ENCODE measurements around the gene ARHGAP44. TPM values are rescaled to one million over a fixed set of nuclear protein-coding genes. Genes with fewer than 3 reads are reported as not detected.
A peak's percentile ranks its signal among the peaks of the same experiment; 100 is the strongest.

Gene ARHGAP44
- total RNA-seq, 1 donor from 2014 or later: 39.0 TPM

- peaks cover 17% of the 10 kb centered on the region for H3K36me3 ChIP-seq
- H3K4me3 ChIP-seq: no peak overlapping the region
- no peaks in the 10 kb centered on the region for H3K27me3 ChIP-seq (ENCODE audit: low read depth)
- ATAC-seq: peak in 1 of 2 donors; percentile 30
- H3K9me3 ChIP-seq: no peaks in the 10 kb centered on the region
- TF ChIP-seq CTCF (IDR thresholded peaks at IDR 0.05): no peak
- no peaks in the 10 kb centered on the region for H3K4me1 ChIP-seq
- no peak for DNase-seq
- H3K27ac ChIP-seq: no peak overlapping the region
- intact Hi-C loops (cut with DNase I): no loop called here
Observed at GRCh38 chr17:12963505-12963904, 174.2 kb downstream of the ARHGAP44 start.

GRCh38 chr17:12964162-12964561 is 174.9 kb downstream of the ARHGAP44 start:
- intact Hi-C loops (cut with DNase I): no loop called here
- Histone ChIP-seq H3K36me3 (peaks cover 13% of the 10 kb centered on the region), H3K4me3 (no peak overlapping the region), H3K27ac (no peak overlapping the region), H3K4me1 (no peaks in the 10 kb centered on the region), H3K27me3 (ENCODE audit: low read depth) (no peaks in the 10 kb centered on the region), H3K9me3 (no peaks in the 10 kb centered on the region)
- TF ChIP-seq CTCF (IDR thresholded peaks at IDR 0.05): no peak
- no peak for DNase-seq
- ATAC-seq: no peak

- Histone ChIP-seq H3K27ac (no peak overlapping the region), H3K36me3 (peaks cover 7% of the 10 kb centered on the region), H3K27me3 (ENCODE audit: low read depth) (no peaks in the 10 kb centered on the region), H3K9me3 (no peaks in the 10 kb centered on the region), H3K4me1 (no peaks in the 10 kb centered on the region), H3K4me3 (no peak overlapping the region)
- no peak for TF ChIP-seq CTCF (IDR thresholded peaks at IDR 0.05)
- intact Hi-C loops (cut with DNase I): no loop called here
- DNase-seq (no peak), ATAC-seq (no peak)
Observed at GRCh38 chr17:12964840-12965239, 175.5 kb downstream of the ARHGAP44 start.

- DNase-seq (no peak), ATAC-seq (no peak)
- Histone ChIP-seq H3K9me3 (no peaks in the 10 kb centered on the region), H3K4me3 (no peak overlapping the region), H3K4me1 (no peaks in the 10 kb centered on the region), H3K36me3 (peaks cover 7% of the 10 kb centered on the region), H3K27ac (no peak overlapping the region), H3K27me3 (ENCODE audit: low read depth) (no peaks in the 10 kb centered on the region)
- intact Hi-C loops (cut with DNase I): no loop called here
- no peak for TF ChIP-seq CTCF (IDR thresholded peaks at IDR 0.05)
Observed at GRCh38 chr17:12965988-12966387, 176.7 kb downstream of the ARHGAP44 start.

GRCh38 chr17:12966413-12966812 is 177.1 kb downstream of the ARHGAP44 start:
- no peak for TF ChIP-seq CTCF (IDR thresholded peaks at IDR 0.05)
- Histone ChIP-seq H3K27ac (no peak overlapping the region), H3K4me1 (no peaks in the 10 kb centered on the region), H3K27me3 (ENCODE audit: low read depth) (no peaks in the 10 kb centered on the region), H3K9me3 (no peaks in the 10 kb centered on the region), H3K4me3 (no peak overlapping the region), H3K36me3 (peaks cover 7% of the 10 kb centered on the region)
- ATAC-seq: no peak
- no peak for DNase-seq
- intact Hi-C loops (cut with DNase I): no loop called here

- no peaks in the 10 kb centered on the region for H3K4me1 ChIP-seq
- no peaks in the 10 kb centered on the region for H3K9me3 ChIP-seq
- peaks cover 7% of the 10 kb centered on the region for H3K36me3 ChIP-seq
- H3K27ac ChIP-seq: no peak overlapping the region
- TF ChIP-seq CTCF (IDR thresholded peaks at IDR 0.05): no peak
- no peak for ATAC-seq
- H3K4me3 ChIP-seq: no peak overlapping the region
- no peak for DNase-seq
- intact Hi-C loops (cut with DNase I): no loop called here
- H3K27me3 ChIP-seq (ENCODE audit: low read depth): no peaks in the 10 kb centered on the region
Observed at GRCh38 chr17:12967962-12968361, 178.7 kb downstream of the ARHGAP44 start.

All from lower lobe of right lung (tissue), 2 donors.